Measurements from ENCODE around the gene ZSWIM1.
"Not testable (repeated sequence)": the region's sequence is repeated elsewhere in the genome, so short reads cannot be mapped to it uniquely, and the experiment has no call there.

ZSWIM1 gene

GRCh38 chr20:45909817-45910669 lies 29.0 kb downstream of the ZSWIM1 start:
- no peak for DNase-seq

DNA sequence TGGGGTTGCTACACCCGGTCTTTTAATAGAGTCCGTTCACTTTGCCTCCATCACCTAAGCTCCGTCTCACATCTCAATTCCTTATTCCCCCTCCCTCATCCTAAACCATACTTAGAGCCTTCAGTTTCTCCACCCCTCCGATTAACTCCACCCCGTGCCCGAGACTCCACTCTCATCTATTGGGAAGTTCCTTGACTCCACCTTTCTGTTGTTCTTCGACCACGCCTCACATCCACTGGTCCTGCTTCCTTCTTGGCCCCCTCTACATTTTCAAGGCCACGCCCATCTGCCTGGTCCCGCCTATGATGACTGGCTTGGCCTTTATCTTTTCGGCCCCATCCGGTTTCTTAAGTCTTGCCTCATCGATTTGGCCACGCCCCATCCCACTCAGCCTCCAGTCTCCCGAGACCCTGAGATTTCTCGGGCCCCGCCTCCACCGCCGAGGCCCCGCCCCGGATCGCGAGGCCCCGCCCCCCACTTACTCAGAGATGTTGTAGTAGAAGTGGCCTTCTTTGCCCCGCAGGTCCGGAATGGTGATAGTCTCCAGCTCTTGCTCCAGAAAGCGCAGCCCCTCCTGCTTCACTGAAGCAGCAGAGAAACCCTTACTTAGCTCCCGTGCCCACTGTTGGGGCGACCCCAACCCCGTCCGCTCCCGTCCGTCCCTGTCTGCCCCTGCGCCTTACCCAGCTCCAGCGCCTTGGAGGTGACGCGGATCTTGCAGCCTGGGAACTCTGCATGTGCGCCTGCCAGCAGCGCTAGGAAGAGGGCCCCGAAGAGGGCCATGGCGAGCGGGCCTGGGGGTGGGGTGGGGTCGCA lies 29.9 kb downstream of the ZSWIM1 start:
- DNase-seq, result peak; percentile 72 to 93 (median 81)

- peak in 2 of 5 experiments; percentile 41 to 47 for DNase-seq
Measured at GRCh38 chr20:45911486-45912343, 30.7 kb downstream of the ZSWIM1 start, which contains the start of gene PLTP. TSS of gene PLTP (minus strand) at chr20:45912155. CDS start at chr20:45911452, 703 bp downstream.

DNA sequence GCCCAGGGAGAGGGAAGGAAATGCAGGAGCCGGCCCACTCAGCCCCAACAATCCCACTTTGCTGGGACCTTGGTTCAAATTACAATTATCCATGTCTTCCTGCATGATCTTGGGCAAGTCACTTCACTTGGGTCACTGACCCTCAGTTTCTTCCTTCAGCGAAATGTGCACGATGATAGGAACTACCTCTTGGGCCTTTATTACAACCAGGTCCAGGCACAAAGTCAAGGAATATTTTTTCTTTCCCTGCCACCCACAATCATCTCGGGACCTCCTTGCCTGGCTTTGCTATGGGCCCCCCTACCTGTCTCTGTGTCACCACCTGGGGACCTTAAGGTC lies 31.3 kb downstream of the ZSWIM1 start:
- no peak for DNase-seq

- DNase-seq, result no peak
Measured at GRCh38 chr20:45913116-45913515, 32.1 kb downstream of the ZSWIM1 start.

GRCh38 chr20:45917790-45918141 lies 36.7 kb downstream of the ZSWIM1 start:
- no peak for DNase-seq

DNA sequence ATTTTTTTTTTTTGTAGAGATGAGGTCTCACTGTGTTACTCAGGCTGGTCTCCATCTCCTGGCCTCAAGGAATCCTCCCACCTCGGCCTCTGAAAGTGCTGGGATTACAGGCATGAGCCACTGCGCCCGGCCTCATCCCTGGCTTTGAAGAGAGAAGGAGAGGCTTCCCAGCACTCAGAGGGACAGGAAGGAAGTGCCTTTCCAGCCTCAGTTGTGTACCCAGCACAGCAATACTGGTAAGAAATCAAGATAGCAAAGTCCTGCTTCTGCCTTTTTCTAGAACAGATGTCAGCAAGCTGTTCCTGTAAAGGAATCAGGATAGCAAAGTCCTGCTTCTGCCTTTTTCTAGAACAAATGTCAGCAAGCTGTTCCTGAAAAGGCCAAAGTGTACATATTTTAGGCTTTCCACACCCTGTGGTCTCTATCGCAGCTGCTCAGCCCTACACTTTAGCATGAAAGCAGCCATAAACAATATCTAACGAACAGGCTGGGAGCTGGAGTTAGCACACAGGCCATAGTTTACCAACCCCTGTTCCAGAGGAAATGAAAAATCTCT lies 37.2 kb downstream of the ZSWIM1 start:
- no peak for DNase-seq

DNA sequence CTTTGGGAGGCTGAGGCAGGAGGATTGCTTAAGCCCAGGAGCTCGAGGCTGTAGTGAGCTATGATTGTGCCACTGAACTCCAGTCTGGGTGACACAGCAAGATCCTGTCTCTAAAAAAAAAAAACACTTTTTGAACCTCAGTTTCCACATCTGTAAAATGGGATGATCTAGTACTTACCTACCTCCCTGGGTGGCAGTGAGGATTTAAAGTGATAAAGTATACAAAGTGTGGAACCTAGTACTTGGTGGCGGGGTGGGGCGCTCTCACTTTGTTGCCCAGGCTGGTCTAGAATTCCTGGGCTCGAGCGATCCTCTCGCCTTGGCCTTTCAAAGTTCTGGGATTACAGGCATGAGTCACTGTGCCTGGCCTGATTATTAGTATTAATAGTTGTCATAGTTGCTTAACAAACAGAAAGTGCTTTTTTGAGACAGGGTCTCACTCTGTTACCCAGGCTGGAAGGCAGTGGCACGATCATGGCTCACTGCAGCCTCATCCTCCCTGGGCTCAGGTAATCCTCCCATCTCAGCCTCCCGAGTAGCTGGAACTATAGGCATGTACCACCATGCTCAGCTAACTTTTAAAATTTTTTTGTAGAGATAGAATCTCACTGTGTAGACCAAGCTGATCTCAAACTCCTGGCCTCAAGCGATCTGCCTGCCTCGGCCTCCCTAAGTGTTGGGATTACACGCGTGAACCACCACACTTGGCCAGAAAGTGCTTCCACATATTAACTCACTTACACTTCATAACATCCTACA lies 37.9 kb downstream of the ZSWIM1 start:
- no peak for DNase-seq

DNA sequence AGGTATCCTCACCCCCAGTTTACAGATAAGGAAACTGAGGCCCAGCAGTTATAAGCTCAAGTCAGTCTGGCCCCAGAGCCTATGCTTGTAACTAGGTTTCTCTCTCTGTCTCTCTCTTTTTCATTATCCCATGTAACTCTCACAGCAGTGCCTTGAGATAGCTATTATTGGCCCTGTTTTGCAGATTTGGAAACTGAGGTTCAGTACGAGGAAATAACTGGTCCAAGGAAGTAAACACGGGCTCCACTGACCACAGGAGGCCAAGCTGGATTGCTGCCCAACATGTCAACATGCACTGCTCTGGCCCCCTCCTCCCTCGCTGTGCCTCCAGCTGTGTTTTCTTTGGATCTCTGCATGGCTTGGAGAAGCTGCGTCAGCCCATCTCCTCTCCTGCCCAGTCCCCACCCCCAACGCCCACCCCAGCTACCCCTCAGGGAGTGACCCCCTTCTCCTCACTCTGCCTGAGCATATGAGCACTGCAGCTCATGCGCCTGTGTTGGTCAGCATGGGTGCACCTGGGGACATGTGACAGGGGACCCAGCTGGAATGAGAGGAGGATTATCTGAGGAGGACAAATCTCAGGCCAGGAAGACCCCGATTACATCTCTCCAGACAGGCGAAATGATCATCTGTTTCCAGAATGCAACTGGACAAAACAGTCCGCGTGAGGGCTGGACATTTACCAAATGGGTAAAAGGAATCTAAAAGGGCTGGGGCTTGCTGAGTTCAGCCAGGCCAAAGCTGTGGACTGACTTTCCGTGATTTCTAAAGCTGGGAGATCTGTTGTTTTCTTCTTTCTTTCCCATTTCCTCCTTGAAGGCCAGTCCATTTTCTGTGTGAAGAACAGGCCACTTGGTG lies 38.7 kb downstream of the ZSWIM1 start:
- DNase-seq, result no peak

DNA sequence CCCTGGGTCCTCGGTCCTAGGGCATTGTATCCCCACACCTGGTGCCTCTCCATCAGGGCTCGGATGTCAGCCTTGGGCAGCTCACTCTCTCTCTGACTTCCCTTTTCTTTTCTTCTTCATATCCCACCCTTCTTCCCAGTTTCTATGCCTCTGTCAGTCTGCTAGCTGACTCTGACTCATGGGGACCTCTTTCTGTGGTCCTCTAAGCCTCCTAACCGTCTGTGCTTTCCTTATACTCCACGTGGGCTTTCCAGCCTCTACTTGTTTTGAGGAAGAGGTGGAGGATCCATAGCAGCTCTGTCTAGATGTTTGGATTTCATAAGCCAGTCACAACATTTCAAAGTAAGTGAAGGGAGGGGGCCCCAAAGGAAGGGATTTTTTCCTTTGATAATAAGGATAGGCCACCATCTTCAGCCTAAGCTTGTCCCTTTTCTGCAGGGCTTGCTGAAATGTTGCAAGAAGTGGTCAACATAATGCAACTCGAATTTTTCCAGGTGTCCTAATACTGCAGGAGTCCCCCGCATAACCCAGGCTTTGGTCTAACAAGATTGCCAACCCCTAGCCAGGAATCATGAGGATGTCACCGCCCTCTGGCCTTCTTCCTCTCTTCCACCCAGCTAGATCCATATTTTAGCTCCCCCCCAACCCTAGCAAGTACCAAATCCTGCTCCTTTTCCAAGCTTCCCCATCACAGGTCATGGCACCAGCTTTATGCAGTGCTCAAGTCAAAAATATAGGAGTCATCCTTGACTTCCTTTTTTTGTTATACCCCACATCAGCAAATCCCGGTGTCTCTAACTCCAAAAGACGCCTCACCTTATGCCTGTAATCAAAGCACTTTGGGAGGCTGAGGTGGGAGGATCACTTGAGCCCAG lies 39.7 kb downstream of the ZSWIM1 start:
- no peak for DNase-seq

- DNase-seq, result no peak
Measured at GRCh38 chr20:45921337-45922189, 40.5 kb downstream of the ZSWIM1 start.

DNA sequence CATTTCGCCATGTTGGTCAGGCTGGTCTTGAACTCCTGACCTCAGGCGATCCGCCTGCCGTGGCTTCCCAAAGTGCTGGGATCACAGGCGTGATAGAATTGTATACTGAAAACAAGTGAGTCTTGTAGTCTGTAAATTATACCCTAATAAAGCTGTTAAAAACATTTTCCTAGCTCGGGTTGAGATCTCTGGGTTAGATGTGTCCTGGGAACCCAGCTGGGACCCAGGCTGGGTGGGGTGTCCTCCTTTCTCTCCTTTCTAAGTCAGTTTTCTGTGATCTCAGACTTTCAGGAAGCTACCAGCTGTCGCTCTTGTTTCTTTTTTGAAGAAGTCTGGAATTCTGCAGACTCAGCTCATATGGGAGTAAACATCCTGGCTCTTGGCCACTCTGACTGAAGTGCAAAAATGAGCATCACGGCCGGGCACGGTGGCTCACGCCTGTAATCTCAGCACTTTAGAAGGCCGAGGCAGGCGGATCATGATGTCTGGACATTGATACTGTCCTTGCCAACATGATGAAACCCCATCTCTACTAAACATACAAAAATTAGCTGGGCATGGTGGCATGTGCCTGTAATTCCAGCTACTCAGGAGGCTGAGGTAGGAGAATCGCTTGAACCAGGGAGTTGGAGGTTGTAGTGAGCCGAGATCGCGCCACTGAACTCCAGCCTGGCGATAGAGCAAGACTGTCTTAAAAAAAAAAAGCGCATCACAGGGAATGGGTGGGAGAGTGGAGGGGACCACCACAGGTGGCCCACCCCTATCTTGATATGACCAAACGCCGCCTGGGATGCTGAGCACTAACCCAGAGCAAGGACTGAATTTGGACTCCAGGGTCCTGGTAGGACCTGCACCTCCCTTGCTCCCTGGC lies 43.6 kb downstream of the ZSWIM1 start:
- no peak for DNase-seq

GRCh38 chr20:45925821-45926506 lies 44.9 kb downstream of the ZSWIM1 start:
- no peak for DNase-seq

DNA sequence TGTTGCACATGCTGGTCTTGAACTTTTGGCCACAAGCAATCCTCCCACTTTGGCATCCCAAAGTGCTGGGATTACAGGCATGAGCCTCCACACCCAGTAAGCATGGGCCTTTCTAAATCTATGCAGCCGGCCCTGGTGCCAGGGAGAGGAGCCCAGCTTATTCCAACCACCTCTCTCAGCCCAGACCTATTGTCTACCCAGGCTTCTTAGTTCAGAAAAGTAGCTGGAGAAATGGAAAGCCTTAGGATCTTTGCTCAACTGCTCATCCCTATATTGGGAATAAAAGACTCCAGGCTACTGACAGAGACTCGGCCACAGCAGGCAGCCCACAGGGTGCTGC lies 45.7 kb downstream of the ZSWIM1 start:
- DNase-seq, result no peak

DNA sequence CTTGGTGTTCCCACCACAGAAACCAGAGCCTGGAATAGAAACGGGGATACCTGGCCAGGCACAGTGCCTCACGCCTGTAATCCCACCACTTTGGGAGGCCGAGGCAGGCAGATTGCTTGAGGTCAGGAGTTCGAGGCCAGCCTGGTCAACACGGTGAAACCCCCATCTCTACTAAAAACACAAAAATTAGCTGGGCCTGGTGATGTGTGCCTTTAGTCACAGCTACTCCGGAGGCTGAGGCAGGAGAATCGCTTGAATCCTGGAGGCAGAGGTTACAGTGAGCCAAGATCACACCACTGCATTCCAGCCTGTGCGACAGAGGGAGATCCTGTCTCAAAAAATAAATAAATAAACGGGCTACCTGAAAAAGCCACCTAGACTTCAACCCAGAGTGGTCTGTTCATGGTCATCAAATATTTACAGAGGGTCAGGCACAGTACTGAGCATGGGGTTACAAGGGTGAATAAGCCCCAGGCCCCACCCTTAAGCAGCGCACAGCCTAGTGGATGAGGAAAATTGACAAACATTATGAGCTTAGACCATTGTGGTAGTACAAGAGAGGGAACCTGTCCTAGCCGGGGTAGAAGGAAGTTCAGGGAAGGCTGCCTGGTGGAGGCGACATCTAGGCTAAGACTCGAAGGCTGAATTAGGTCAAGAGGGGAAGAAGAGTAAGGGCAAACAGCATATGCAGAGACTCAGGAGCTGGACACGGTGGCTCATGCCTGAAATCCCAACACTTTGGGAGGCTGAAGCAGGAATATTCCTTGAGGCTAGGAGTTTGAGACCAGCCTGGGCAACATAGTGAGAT lies 46.2 kb downstream of the ZSWIM1 start:
- DNase-seq, result no peak

- DNase-seq, result not testable (repeated sequence)
Measured at GRCh38 chr20:45931680-45932079, 50.7 kb downstream of the ZSWIM1 start.

All from T-helper 2 cell (primary cell).